HepG2 (cell line): Measurements from ENCODE around the gene SMDT1. TPM values are rescaled to one million over a fixed set of nuclear protein-coding genes. Genes with fewer than 3 reads are reported as not detected.

ENCODE experiments used
- ATAD3A ChIP-seq: sonication (generic); formaldehyde crosslinking; IDR thresholded peaks from 2 replicates; pipeline ENCODE4 v1.4.0; 2020; ENCODE audit warnings: missing genetic modification reagents
- DNMT3B ChIP-seq: conservative IDR thresholded peaks from 2 replicates; pipeline ENCODE4 v1.6.1; 2016; ENCODE audit warnings: missing biosample characterization, control low read depth
- RBM39 ChIP-seq: fragments of 200-400 bp; formaldehyde crosslinking; IDR thresholded peaks from one replicate; pipeline ENCODE4 v1.6.1; 2018; ENCODE audit warnings: antibody characterized with exemption, mild to moderate bottlenecking, low read depth, low read length; ENCODE audit not compliant: poor library complexity, severe bottlenecking
- SPEN ChIP-seq: sonication (generic); formaldehyde crosslinking; IDR thresholded peaks from 2 replicates; pipeline ENCODE4 v1.5.1; 2020; ENCODE audit warnings: low read depth, mild to moderate bottlenecking, missing genetic modification reagents
- ZNF264 ChIP-seq: sonication (generic); formaldehyde crosslinking; IDR thresholded peaks from 2 replicates; pipeline ENCODE4 v1.4.0; 2020; ENCODE audit warnings: missing genetic modification reagents
- ZNF737 ChIP-seq: sonication (generic); formaldehyde crosslinking; IDR thresholded peaks from 2 replicates; pipeline ENCODE4 v1.5.0; 2020; ENCODE audit warnings: missing genetic modification reagents, mild to moderate bottlenecking, borderline replicate concordance
- polyA plus RNA-seq, 8 experiments: library from polyadenylated mRNA; depleted of rRNA in 3 of 8; stranded (reverse) in 7 of 8; unstranded in 1 of 8; fragments of >200 nt; fragmentation: Illumina TruSeq in 4 of 8; extraction: Trizol in 4 of 8; gene quantifications; 2 replicates each; pipeline versions ENCODE4 v1.2.1 to v1.2.3, GENCODE V29; 2011 to 2016; ENCODE audit warnings: low read depth in 4 of 8, missing spikeins in 1 of 8, mixed read lengths in 1 of 8; ENCODE audit not compliant: insufficient read depth in 1 of 8
- total RNA-seq, 5 experiments: library from RNA; depleted of rRNA; stranded (reverse); fragments of >200 nt; fragmentation: Illumina TruSeq; extraction: Trizol; gene quantifications; 2 replicates each; pipeline ENCODE4 v1.2.3, GENCODE V29; 2016; ENCODE audit warnings: low read depth in 1 of 5
- TF ChIP-seq, protein P1 (sequence below): sonication (generic); formaldehyde crosslinking; IDR thresholded peaks from 2 replicates; pipeline ENCODE4 v1.4.0; 2020; ENCODE audit warnings: missing genetic modification reagents
- TF ChIP-seq, protein P2 (sequence below): sonication (generic); formaldehyde crosslinking; IDR thresholded peaks from 2 replicates; pipeline ENCODE4 v1.4.0; 2020; ENCODE audit warnings: missing genetic modification reagents, borderline replicate concordance
- TF ChIP-seq, protein P3 (sequence below): sonication (generic); formaldehyde crosslinking; IDR thresholded peaks from 2 replicates; pipeline ENCODE4 v1.4.0; 2020; ENCODE audit warnings: missing genetic modification reagents
- TF ChIP-seq, protein P4 (sequence below): conservative IDR thresholded peaks from 2 replicates; pipeline ENCODE4 v1.6.1; 2018; ENCODE audit warnings: missing genetic modification reagents
- TF ChIP-seq, protein P5 (sequence below), 2 experiments: sonication (generic) in 1 of 2; formaldehyde crosslinking in 1 of 2; IDR thresholded peaks; 2 replicates each; pipeline versions ENCODE4 v1.4.0 to v1.6.1; 2018 to 2020; ENCODE audit warnings: missing genetic modification reagents in 2 of 2, borderline replicate concordance in 1 of 2, low read depth in 1 of 2, mild to moderate bottlenecking in 1 of 2, missing biosample characterization in 1 of 2

The SMDT1 gene
- total and polyA plus RNA-seq, 2 of the 13 experiments (the other 11 are each of a cell fraction or from before 2014, with no cell fraction given) = 8.3 to 26.6 TPM

DNA sequence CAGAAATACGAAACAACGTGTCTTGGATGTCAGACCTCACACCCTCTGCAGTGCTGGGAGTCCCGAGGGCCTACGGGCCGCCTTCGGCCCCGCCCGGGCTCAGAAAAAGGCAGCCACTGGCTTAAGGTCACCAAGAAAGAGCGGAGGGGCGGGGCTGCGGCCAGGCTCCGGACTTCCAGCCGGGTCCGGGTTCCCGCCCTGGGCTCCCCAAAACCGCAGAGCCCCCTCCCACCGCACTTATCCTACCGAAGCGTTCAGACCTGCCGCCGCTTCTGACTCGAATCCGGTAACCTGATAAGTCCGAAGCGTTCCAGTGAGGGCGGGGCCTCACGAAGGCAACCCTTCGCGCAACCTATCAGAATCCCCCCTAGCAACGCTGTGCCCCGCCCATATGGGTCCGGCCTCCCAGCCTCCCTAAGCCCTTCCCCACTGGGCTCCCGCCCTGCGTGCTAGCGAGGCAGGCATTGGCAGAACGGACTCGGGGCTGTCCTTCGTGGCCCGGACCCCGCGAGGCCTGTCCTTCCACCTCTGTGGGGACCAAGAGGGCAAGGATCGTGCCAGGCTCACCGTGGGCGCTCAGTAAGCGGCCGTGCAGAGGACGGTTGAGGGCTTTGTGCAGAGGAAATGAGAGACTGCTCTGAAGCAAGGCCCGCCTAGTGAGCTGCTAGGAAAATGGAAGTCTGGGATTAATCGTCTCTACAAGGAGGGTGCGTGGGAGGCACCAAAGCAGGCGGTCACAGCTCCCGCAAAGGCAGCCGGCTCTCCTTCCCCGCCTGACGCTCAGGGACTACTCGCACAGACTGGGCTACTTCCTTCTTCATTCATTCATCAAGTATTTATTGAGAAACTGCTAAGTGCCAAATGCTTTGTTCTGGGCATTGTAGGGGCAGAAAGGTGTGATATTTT, 8.7 kb upstream of the SMDT1 start, which contains the start of gene NAGA (continued):
- TF ChIP-seq, protein P1, sequence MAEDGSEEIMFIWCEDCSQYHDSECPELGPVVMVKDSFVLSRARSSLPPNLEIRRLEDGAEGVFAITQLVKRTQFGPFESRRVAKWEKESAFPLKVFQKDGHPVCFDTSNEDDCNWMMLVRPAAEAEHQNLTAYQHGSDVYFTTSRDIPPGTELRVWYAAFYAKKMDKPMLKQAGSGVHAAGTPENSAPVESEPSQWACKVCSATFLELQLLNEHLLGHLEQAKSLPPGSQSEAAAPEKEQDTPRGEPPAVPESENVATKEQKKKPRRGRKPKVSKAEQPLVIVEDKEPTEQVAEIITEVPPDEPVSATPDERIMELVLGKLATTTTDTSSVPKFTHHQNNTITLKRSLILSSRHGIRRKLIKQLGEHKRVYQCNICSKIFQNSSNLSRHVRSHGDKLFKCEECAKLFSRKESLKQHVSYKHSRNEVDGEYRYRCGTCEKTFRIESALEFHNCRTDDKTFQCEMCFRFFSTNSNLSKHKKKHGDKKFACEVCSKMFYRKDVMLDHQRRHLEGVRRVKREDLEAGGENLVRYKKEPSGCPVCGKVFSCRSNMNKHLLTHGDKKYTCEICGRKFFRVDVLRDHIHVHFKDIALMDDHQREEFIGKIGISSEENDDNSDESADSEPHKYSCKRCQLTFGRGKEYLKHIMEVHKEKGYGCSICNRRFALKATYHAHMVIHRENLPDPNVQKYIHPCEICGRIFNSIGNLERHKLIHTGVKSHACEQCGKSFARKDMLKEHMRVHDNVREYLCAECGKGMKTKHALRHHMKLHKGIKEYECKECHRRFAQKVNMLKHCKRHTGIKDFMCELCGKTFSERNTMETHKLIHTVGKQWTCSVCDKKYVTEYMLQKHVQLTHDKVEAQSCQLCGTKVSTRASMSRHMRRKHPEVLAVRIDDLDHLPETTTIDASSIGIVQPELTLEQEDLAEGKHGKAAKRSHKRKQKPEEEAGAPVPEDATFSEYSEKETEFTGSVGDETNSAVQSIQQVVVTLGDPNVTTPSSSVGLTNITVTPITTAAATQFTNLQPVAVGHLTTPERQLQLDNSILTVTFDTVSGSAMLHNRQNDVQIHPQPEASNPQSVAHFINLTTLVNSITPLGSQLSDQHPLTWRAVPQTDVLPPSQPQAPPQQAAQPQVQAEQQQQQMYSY = peak; percentile 53; the same call in 1 of the 2 replicates
- TF ChIP-seq RBM39 (peak; percentile 59), ZNF737 (no peak), DNMT3B (CRISPR knock-in tag) (peak; percentile 85; the same call in 1 of the 2 replicates), ZNF264 (CRISPR knock-in tag) (no peak), SPEN (CRISPR knock-in tag) (peak; percentile 86), ATAD3A (CRISPR knock-in tag) (no peak)
- TF ChIP-seq, protein P2, sequence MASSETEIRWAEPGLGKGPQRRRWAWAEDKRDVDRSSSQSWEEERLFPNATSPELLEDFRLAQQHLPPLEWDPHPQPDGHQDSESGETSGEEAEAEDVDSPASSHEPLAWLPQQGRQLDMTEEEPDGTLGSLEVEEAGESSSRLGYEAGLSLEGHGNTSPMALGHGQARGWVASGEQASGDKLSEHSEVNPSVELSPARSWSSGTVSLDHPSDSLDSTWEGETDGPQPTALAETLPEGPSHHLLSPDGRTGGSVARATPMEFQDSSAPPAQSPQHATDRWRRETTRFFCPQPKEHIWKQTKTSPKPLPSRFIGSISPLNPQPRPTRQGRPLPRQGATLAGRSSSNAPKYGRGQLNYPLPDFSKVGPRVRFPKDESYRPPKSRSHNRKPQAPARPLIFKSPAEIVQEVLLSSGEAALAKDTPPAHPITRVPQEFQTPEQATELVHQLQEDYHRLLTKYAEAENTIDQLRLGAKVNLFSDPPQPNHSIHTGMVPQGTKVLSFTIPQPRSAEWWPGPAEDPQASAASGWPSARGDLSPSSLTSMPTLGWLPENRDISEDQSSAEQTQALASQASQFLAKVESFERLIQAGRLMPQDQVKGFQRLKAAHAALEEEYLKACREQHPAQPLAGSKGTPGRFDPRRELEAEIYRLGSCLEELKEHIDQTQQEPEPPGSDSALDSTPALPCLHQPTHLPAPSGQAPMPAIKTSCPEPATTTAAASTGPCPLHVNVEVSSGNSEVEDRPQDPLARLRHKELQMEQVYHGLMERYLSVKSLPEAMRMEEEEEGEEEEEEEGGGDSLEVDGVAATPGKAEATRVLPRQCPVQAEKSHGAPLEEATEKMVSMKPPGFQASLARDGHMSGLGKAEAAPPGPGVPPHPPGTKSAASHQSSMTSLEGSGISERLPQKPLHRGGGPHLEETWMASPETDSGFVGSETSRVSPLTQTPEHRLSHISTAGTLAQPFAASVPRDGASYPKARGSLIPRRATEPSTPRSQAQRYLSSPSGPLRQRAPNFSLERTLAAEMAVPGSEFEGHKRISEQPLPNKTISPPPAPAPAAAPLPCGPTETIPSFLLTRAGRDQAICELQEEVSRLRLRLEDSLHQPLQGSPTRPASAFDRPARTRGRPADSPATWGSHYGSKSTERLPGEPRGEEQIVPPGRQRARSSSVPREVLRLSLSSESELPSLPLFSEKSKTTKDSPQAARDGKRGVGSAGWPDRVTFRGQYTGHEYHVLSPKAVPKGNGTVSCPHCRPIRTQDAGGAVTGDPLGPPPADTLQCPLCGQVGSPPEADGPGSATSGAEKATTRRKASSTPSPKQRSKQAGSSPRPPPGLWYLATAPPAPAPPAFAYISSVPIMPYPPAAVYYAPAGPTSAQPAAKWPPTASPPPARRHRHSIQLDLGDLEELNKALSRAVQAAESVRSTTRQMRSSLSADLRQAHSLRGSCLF = no peak
- TF ChIP-seq, protein P3, sequence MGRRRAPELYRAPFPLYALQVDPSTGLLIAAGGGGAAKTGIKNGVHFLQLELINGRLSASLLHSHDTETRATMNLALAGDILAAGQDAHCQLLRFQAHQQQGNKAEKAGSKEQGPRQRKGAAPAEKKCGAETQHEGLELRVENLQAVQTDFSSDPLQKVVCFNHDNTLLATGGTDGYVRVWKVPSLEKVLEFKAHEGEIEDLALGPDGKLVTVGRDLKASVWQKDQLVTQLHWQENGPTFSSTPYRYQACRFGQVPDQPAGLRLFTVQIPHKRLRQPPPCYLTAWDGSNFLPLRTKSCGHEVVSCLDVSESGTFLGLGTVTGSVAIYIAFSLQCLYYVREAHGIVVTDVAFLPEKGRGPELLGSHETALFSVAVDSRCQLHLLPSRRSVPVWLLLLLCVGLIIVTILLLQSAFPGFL (CRISPR knock-in tag) = 0 out of 2 replicates have a peak, but pooled peaks have one; percentile 85
- TF ChIP-seq, protein P4, sequence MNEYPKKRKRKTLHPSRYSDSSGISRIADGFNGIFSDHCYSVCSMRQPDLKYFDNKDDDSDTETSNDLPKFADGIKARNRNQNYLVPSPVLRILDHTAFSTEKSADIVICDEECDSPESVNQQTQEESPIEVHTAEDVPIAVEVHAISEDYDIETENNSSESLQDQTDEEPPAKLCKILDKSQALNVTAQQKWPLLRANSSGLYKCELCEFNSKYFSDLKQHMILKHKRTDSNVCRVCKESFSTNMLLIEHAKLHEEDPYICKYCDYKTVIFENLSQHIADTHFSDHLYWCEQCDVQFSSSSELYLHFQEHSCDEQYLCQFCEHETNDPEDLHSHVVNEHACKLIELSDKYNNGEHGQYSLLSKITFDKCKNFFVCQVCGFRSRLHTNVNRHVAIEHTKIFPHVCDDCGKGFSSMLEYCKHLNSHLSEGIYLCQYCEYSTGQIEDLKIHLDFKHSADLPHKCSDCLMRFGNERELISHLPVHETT (CRISPR knock-in tag) = no peak; the same call in 1 of the 2 replicates
- TF ChIP-seq, protein P5, sequence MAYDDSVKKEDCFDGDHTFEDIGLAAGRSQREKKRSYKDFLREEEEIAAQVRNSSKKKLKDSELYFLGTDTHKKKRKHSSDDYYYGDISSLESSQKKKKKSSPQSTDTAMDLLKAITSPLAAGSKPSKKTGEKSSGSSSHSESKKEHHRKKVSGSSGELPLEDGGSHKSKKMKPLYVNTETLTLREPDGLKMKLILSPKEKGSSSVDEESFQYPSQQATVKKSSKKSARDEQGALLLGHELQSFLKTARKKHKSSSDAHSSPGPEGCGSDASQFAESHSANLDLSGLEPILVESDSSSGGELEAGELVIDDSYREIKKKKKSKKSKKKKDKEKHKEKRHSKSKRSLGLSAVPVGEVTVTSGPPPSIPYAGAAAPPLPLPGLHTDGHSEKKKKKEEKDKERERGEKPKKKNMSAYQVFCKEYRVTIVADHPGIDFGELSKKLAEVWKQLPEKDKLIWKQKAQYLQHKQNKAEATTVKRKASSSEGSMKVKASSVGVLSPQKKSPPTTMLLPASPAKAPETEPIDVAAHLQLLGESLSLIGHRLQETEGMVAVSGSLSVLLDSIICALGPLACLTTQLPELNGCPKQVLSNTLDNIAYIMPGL (CRISPR knock-in tag; IDR thresholded peaks at IDR 0.05; ENCODE audit: borderline replicate concordance in 1 of 2, low read depth in 1 of 2) = peak in 1 of 2 experiments; percentile 67; a peak in 1 of 4 replicates
